ENCODE data around the gene CRLF3. TPM values are rescaled to one million over a fixed set of nuclear protein-coding genes. Genes with fewer than 3 reads are reported as not detected.

Gene CRLF3
- polyA plus RNA-seq, 1 experiment = 5.5 TPM

DNA sequence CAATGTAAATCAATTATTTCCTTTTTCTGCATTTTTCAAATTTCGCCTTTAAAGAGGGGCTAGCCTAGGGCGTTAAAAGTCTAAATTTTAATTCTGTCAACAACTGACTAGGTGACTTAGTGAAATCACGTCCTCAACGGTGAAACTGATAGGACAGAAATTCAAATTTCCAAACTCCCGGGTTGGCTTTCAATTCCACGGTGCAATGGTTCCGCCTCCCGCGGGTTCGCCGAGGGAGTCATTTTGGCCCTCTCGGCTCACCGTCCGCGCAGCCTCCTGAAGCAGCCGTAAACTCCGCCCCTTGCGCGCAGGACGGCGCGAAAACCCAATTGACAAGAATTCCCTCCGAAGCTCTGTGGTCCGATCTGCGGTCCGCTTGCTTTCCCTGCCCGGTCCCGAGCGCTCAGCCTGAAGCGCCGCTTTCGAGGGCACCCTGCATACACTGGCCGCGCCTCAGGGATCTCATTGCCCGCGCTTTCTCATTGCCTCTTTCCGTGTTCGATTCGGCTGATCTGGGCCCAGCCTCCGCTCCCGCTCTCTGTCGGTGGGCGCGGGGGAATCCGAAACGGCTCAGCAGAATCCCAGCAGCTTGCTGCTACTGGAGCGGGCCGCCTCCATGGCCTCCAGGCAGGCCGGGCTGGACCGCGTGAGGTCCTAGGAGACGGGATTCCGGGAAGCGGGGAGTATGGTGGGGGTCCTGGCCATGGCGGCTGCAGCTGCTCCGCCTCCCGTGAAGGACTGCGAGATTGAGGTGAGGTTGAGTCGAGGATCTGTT lies 7.4 kb upstream of the CRLF3 start, which contains the start of gene ATAD5:
Gene ATAD5 (plus strand): TSS at position 304 of the 775 bp plus-strand sequence. CDS start 382 bp downstream, at position 686.
- TF ChIP-seq, protein P1, sequence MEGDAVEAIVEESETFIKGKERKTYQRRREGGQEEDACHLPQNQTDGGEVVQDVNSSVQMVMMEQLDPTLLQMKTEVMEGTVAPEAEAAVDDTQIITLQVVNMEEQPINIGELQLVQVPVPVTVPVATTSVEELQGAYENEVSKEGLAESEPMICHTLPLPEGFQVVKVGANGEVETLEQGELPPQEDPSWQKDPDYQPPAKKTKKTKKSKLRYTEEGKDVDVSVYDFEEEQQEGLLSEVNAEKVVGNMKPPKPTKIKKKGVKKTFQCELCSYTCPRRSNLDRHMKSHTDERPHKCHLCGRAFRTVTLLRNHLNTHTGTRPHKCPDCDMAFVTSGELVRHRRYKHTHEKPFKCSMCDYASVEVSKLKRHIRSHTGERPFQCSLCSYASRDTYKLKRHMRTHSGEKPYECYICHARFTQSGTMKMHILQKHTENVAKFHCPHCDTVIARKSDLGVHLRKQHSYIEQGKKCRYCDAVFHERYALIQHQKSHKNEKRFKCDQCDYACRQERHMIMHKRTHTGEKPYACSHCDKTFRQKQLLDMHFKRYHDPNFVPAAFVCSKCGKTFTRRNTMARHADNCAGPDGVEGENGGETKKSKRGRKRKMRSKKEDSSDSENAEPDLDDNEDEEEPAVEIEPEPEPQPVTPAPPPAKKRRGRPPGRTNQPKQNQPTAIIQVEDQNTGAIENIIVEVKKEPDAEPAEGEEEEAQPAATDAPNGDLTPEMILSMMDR (IDR thresholded peaks at IDR 0.05; ENCODE audit: insufficient read depth, low read depth, low read length) = no peak
- peak; percentile 57 for DNase-seq (ENCODE audit: low read depth)
- CTCF ChIA-PET = no interaction called here
- POLR2A ChIA-PET = interaction anchor here (0.5 kb wide), 1 partner anchor 11 kb away, joined by 3 read pairs; no protein-coding TSS in a partner anchor
- H3K4me3 ChIP-seq (ENCODE audit: low read depth, low read length) = peak within 1 kb of the TSS; percentile 87
- H3K36me3 ChIP-seq (ENCODE audit: control insufficient read depth, insufficient read depth, low read length) = no peaks in the 10 kb centered on the region
- H3K27me3 ChIP-seq (ENCODE audit: control insufficient read depth, insufficient read depth, low read length) = no peaks in the 10 kb centered on the region

DNA sequence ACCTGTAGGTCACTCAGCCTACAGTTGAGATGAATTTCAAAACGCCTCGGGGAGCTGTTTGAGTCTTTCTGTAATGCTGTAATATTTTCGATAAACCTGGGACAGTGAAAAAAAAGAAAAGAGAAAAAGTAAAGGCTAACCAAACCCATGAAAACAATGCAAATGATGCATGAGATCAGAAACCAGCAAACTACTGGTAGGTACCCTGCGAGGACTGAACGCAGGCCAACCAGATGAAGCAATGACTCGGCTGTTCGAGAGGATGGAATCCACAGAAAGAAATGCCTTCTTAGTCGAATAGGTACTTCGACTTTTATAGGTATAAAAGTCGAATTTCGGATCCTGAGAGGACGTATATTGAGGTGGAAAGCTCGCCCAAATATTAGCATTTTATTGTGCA lies 6.8 kb upstream of the CRLF3 start:
- DNase-seq (ENCODE audit: low read depth) = no peak
- Histone ChIP-seq H3K36me3 (ENCODE audit: control insufficient read depth, insufficient read depth, low read length) (no peaks in the 10 kb centered on the region), H3K27me3 (ENCODE audit: control insufficient read depth, insufficient read depth, low read length) (no peaks in the 10 kb centered on the region), H3K4me3 (ENCODE audit: low read depth, low read length) (peak overlapping the region; percentile 87)
- TF ChIP-seq, protein P1 (IDR thresholded peaks at IDR 0.05; ENCODE audit: insufficient read depth, low read depth, low read length) = no peak
- ChIA-PET CTCF (no interaction called here), POLR2A (interaction anchor here (0.5 kb wide), 1 partner anchor 10 kb away, joined by 3 read pairs; no protein-coding TSS in a partner anchor)

DNA sequence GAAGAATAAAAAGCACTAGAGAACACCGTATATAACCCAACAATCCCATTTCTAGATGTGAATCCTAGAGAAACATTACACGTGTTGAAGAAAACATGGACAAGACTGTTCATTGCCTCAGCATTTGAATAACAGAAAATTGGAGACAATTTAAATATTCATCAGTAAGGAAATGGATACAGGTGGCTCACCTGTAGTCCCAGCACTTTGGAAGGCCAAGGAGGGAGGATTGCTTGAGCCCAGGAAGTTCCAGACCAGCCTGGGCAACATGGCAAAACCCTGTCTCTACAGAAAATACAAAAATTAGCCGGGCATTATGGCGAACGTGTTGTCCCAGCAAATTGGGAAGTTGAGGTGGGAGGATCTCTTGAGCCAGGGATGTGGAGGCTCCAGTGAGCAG lies 4.5 kb upstream of the CRLF3 start:
- Histone ChIP-seq H3K27me3 (ENCODE audit: control insufficient read depth, insufficient read depth, low read length) (no peaks in the 10 kb centered on the region), H3K4me3 (ENCODE audit: low read depth, low read length) (no peak overlapping the region), H3K36me3 (ENCODE audit: control insufficient read depth, insufficient read depth, low read length) (no peaks in the 10 kb centered on the region)
- ChIA-PET CTCF (no interaction called here), POLR2A (no interaction called here)
- TF ChIP-seq, protein P1 (IDR thresholded peaks at IDR 0.05; ENCODE audit: insufficient read depth, low read depth, low read length) = no peak
- DNase-seq (ENCODE audit: low read depth) = no peak

DNA sequence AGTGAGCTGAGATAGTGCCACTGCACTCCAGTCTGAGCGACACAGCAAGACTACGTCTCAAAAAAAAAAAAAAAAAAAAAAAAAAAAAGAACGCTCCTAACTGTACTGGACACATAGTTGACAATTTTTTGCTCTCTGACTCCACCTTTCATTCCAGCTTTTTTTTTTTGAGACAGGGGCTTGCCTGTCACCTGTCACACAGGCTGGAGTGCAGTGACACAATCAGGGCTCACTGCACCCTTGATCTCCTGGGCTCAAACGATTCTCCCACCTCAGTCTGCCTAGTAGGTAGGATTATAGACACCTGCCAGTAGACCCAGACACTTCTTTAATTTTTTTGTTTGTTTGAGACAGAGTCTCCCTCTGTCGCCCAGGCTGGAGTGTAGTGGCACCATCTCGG lies 2.6 kb upstream of the CRLF3 start:
- POLR2A ChIA-PET = no interaction called here
- TF ChIP-seq, protein P1 (IDR thresholded peaks at IDR 0.05; ENCODE audit: insufficient read depth, low read depth, low read length) = no peak
- CTCF ChIA-PET = interaction anchor here (0.5 to 0.9 kb wide), 2 partner anchors 26 to 722 kb away, joined by 3 to 4 read pairs; no protein-coding TSS in a partner anchor
- no peak overlapping the region for H3K4me3 ChIP-seq (ENCODE audit: low read depth, low read length)
- DNase-seq (ENCODE audit: low read depth) = no peak
- no peaks in the 10 kb centered on the region for H3K27me3 ChIP-seq (ENCODE audit: control insufficient read depth, insufficient read depth, low read length)
- no peaks in the 10 kb centered on the region for H3K36me3 ChIP-seq (ENCODE audit: control insufficient read depth, insufficient read depth, low read length)

DNA sequence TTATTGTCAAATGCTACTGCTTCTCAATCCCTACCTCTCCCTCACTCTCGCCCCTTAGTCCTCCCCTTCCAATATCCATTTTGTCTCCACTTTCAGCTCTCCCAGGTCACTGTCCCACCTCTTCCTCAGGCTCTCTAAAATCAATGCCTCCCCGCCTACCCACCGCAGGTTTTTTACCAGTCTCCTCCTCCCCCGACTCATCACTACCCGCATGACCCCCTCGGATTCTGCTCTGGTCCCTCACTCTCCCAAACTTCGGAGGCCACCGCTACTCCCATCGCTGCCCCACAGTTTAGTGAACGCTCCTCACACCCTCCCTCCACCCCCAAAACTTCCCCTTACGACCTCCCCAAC lies 513 bp downstream of the CRLF3 start:
- no peaks in the 10 kb centered on the region for H3K27me3 ChIP-seq (ENCODE audit: control insufficient read depth, insufficient read depth, low read length)
- ChIA-PET POLR2A (no interaction called here), CTCF (interaction anchor here (0.6 to 0.7 kb wide), 2 partner anchors 14 to 136 kb away, joined by 3 to 4 read pairs; no protein-coding TSS in a partner anchor)
- DNase-seq (ENCODE audit: low read depth) = no peak
- H3K4me3 ChIP-seq (ENCODE audit: low read depth, low read length) = peak overlapping the region; percentile 60
- TF ChIP-seq, protein P1 (IDR thresholded peaks at IDR 0.05; ENCODE audit: insufficient read depth, low read depth, low read length) = no peak
- no peaks in the 10 kb centered on the region for H3K36me3 ChIP-seq (ENCODE audit: control insufficient read depth, insufficient read depth, low read length)
